Activated CD8-positive, alpha-beta memory T cell treated with anti-CD3 and anti-CD28 coated beads for 36 hours (primary cell): ENCODE results near the gene GOLGA8G. TPM values are rescaled to one million over a fixed set of nuclear protein-coding genes. Genes with fewer than 3 reads are reported as not detected.
"Not testable (repeated sequence)": the region's sequence is repeated elsewhere in the genome, so short reads cannot be mapped to it uniquely, and the experiment has no call there.

Experiments used
- CTCF ChIA-PET: fragments of 350-600 bp; sonication (Branson Sonifier 250); formaldehyde crosslinking; loops from one replicate; lab custom pipeline; 2021; ENCODE audit warnings: antibody characterized with exemption; lab: Charles Lee
- POLR2A ChIA-PET: fragments of 350-600 bp; sonication (Branson Sonifier 250); formaldehyde crosslinking; loops from one replicate; lab custom pipeline; 2021; ENCODE audit warnings: antibody characterized with exemption; lab: Charles Lee
- total RNA-seq, 2 experiments: library from RNA; stranded (reverse); gene quantifications; one replicate each; pipeline ENCODE4 v1.2.3, GENCODE V29; 2021

The GOLGA8G gene
- not detected for total RNA-seq

GRCh38 chr15:28532954-28533353 is at the start of gene GOLGA8G:
GOLGA8G (minus strand) TSS chr15:28532971; CDS start chr15:28532909, 62 bp downstream.
- CTCF ChIA-PET, POLR2A ChIA-PET: not testable (repeated sequence)

GRCh38 chr15:28573351-28573750 is 40.6 kb upstream of the GOLGA8G start:
- POLR2A ChIA-PET, CTCF ChIA-PET: not testable (repeated sequence)

GRCh38 chr15:28553268-28553667 is 20.5 kb upstream of the GOLGA8G start, which contains the start of gene GOLGA6L25:
GOLGA6L25 (plus strand) TSS chr15:28553568; CDS start chr15:28553629, 61 bp downstream.
- POLR2A ChIA-PET, CTCF ChIA-PET: not testable (repeated sequence)

GRCh38 chr15:28515208-28515607 is 17.6 kb downstream of the GOLGA8G start:
- POLR2A ChIA-PET, CTCF ChIA-PET: not testable (repeated sequence)

GRCh38 chr15:28514128-28514527 is 18.6 kb downstream of the GOLGA8G start:
- CTCF ChIA-PET, POLR2A ChIA-PET: not testable (repeated sequence)

- POLR2A ChIA-PET, CTCF ChIA-PET: not testable (repeated sequence)
These were observed 24.4 kb downstream of the GOLGA8G start for GRCh38 chr15:28508217-28508889.

- POLR2A ChIA-PET, CTCF ChIA-PET: not testable (repeated sequence)
These were observed 51.4 kb downstream of the GOLGA8G start for GRCh38 chr15:28481340-28481739.

Other genes starting within 250 kb of the GOLGA8G start
- 10 to 100 TPM; 31.3 to 32.8 TPM for gene HERC2, start 210.8 kb downstream of the GOLGA8G start, total RNA-seq
- gene GOLGA6L24, start 174.9 kb downstream of the GOLGA8G start, total RNA-seq = not detected
- not detected for gene GOLGA8F, start 154.3 kb downstream of the GOLGA8G start, total RNA-seq
- not detected for gene GOLGA6L25, start 20.6 kb upstream of the GOLGA8G start, total RNA-seq
- under 1 TPM in 1 of 2 experiments, not detected in 1; 0.67 TPM for gene GOLGA8M, start 179.4 kb upstream of the GOLGA8G start, total RNA-seq